GM18519 (cell line): ENCODE measurements around the gene HAP1.
"Not testable (repeated sequence)": the region's sequence is repeated elsewhere in the genome, so short reads cannot be mapped to it uniquely, and the experiment has no call there.

ENCODE experiments used
- ATAC-seq: cut with Tn5 transposase; IDR thresholded peaks from one replicate; pipeline ENCODE4 v1.9.1; 2021; ENCODE audit warnings: mild to moderate bottlenecking, moderate library complexity; ENCODE audit not compliant: unreplicated experiment, low FRiP score

HAP1 gene

DNA sequence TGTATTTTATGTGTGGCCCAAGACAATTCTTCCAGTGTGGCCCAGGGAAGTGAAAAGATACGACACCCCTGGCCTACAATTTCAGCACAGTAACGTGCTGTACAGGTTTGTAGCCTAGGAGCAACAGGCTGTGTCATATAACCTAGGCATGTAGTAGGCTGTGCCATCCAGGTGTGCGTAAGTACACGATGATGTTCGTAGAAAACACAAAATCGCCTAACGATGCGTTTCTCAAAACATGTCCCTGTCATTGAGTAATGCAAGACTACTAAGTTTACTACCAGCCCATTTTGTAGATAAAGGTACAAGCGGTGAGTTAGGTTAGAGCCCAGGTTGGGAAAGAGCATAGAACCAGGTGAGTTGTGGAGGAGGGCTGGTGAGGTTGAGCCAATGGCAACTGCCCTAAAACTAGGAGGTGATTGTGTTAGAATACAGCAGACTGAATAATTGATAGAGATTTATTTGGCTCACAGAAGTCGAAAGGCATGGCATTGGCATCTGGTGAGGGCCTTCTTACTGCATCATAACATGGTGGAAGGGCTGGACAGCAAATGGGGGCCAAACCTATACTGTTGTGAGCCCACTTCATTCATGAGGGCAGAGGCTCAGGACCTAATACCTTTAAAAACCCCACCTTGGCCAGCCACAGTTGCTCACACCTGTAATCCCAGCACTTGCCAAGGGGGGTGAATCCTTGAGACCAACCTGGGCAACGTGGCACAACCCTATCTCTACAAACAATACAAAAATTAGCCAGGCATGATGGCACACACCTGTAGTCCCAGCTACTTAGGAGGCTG is 41.5 kb downstream of the HAP1 start:
- ATAC-seq: no peak

- no peak for ATAC-seq
Measured at GRCh38 chr17:41691031-41691777, 43.2 kb downstream of the HAP1 start.

- no peak for ATAC-seq
Measured at GRCh38 chr17:41690497-41690896, 43.9 kb downstream of the HAP1 start.

GRCh38 chr17:41689497-41690299 is 44.7 kb downstream of the HAP1 start:
- no peak for ATAC-seq

GRCh38 chr17:41688641-41689496 is 45.6 kb downstream of the HAP1 start, which contains the start of gene EIF1:
Gene EIF1, plus strand, starts transcription at chr17:41688885. Its CDS starts 154 bp downstream, at chr17:41689039.
- peak; percentile 63 for ATAC-seq

- peak; percentile 9 for ATAC-seq
Measured at GRCh38 chr17:41687828-41688640, 46.4 kb downstream of the HAP1 start.

GRCh38 chr17:41686281-41686680 is 48.2 kb downstream of the HAP1 start:
- no peak for ATAC-seq

DNA sequence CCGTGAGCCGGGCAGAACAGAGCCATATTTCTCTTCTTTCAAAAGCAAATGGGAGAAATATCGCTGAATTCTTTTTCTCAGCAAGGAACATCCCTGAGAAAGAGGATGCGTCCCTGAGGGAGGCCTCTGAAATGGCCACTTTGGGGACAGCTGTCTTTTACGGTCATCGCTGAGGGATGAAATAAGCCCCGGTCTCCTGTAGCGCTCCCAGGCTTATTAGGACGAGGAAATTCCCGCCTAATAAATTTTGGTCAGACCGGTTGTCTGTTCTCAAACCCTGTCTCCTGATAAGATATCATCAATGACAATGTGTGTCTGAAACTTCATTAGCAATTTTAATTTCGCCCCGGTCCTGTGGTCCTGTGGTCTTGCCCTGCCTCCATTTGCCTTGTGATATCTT is 48.7 kb downstream of the HAP1 start:
- ATAC-seq: not testable (repeated sequence)

DNA sequence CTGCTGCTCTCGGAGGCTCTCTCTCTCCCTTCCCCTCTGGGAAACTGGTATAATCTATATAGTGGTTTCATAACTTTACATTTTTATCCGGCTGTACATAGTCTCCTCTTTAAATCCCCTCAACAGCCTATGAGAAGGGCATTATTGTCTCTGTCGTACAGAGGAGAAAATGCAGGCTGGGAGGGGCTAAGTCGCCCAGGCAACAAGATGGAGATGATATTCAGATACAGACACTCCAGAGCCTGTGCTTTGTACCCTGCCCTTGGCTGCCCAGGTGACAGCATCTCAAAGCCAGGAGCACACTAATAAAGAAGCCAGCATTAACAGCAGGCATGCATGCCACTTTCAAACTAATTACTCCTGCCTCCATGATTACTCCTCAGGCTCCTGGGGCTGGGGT is 50.4 kb downstream of the HAP1 start:
- ATAC-seq: no peak

- ATAC-seq: no peak
Measured at GRCh38 chr17:41683441-41684007, 50.9 kb downstream of the HAP1 start.

DNA sequence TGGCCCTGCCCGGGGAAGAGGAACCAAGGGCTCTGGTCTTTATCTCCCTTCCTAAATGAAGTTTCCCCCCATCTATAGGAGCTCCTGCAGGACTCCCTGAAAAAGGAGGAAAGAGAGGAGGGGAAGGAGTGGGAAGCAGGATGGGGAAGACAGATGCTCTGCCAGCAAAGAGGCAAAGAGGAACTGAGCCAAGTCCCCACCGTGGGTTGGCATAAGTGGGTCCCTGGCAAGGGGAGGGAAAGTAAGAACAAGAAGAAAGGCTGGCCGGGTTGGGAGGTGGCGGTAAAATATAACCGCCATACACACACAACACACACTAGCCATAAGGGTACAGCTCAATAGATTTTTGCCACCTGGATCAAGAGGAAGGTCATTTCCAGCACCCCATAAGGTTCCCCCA is 51.8 kb downstream of the HAP1 start:
- no peak for ATAC-seq

- ATAC-seq: no peak
Measured at GRCh38 chr17:41681776-41682175, 52.7 kb downstream of the HAP1 start.

GRCh38 chr17:41680426-41681040 is 53.9 kb downstream of the HAP1 start:
- no peak for ATAC-seq

GRCh38 chr17:41679740-41680425 is 54.6 kb downstream of the HAP1 start:
- ATAC-seq: no peak

- no peak for ATAC-seq
Measured at GRCh38 chr17:41678907-41679739, 55.3 kb downstream of the HAP1 start.

DNA sequence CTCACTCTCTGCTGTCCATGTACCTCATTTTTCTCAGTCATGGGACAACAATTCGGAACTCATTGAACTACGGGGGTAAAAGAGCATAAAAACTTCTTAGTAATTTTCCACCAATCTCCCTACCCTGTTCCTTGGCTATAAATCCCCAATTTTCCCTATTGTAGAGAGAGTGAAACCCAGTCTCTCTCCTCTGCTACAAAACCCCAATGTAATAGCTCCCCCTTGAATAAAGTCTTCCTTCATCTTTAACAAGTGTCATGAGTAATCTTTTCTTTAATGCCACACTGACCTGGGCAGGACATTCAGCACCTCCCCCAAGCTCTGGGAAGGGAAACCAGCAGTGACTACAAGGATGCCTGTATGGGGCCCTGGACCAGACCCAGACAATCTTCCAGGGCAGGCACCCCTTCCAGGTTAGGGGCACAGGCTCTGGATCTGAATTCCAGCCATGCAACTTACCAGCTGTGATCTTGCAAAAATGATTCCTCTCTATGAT is 56.0 kb downstream of the HAP1 start:
- ATAC-seq: no peak

DNA sequence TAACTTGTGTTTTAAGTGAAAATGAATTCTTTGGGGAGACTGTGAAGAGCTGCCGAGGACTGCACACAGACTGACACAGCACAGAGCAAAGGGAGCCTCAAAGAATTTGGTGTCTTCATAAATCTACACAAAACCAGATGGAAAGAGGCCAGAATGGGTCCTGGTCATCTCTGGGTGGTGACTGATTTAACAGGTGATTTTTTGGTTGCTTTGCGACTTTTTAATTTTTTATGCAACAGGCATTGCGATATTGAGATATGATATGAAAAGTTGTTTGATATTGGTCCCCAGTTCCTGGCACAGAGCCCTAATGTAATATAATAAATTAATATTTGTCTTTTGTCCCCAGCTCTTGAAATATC is 58.4 kb downstream of the HAP1 start:
- no peak for ATAC-seq
